ENCODE measurements around the gene ZMYND10. TPM values are rescaled to one million over a fixed set of nuclear protein-coding genes. Genes with fewer than 3 reads are reported as not detected.

ZMYND10 gene
- total RNA-seq, 2 donors from 2014 or later, result 0.26 to 0.31 TPM

GRCh38 chr3:50300681-50301254 is 44.8 kb downstream of the ZMYND10 start:
- TF ChIP-seq CTCF (IDR thresholded peaks at IDR 0.05), result no peak
- peaks cover 0 to 50% of the 10 kb centered on the region in 2 donors for H3K4me1 ChIP-seq
- DNase-seq (ENCODE audit: low spot score), result no peak
- H3K27me3 ChIP-seq, result no peaks in the 10 kb centered on the region
- H3K9me3 ChIP-seq, result no peaks in the 10 kb centered on the region
- H3K4me3 ChIP-seq, result peak overlapping the region in 1 of 2 donors; percentile 65
- H3K27ac ChIP-seq, result peak overlapping the region; percentile 89 to 90
- H3K36me3 ChIP-seq, result no peaks in the 10 kb centered on the region

DNA sequence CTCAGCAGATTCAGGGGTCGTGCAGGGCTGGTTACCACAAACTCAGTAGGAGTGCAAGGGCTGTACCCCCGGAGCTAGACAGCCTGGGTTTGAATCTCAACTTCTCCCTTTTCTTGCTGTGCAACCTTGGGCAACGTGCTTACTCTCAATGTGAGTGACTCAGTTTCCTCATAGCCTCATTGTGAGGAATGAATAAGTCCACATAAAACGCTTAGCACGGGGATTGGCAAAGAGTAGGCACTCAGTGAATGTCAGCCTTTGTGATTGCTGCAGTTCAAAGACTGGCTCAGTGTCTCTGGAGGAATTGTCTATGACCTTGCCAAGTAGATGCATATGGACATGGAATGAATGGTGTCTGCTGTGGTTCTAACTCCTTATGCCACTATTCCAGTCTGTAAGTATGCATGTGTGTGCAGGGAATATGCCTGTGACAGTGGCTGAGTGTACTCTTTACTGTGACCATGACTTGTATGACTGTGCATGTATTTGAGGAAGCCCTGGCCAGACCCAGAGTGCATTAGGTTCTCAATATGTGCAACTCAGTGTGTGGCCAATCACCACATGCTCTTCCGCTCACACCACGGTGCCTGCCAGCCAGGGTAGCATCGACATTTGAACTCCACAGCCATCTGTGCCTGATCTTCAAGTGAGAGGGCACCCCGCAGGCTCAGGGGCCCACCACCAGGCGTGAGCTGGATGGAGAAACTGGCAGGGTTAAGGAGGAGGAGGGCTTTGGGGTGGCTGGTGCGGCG is 45.4 kb downstream of the ZMYND10 start:
- peaks cover 0 to 50% of the 10 kb centered on the region in 2 donors for H3K4me1 ChIP-seq

GRCh38 chr3:50299638-50299928 is 45.9 kb downstream of the ZMYND10 start:
- peaks cover 0 to 50% of the 10 kb centered on the region in 2 donors for H3K4me1 ChIP-seq
- H3K9me3 ChIP-seq, result no peaks in the 10 kb centered on the region
- peak overlapping the region; percentile 35 to 65 for H3K4me3 ChIP-seq
- H3K36me3 ChIP-seq, result no peaks in the 10 kb centered on the region
- H3K27me3 ChIP-seq, result no peaks in the 10 kb centered on the region
- peak overlapping the region; percentile 89 to 90 for H3K27ac ChIP-seq
- DNase-seq (ENCODE audit: low spot score), result no peak
- no peak for TF ChIP-seq CTCF (IDR thresholded peaks at IDR 0.05)

More for the DNA sequence above, 45.4 kb downstream of the ZMYND10 start:
- TF ChIP-seq CTCF (IDR thresholded peaks at IDR 0.05), result no peak
- no peak for DNase-seq (ENCODE audit: low spot score)
- H3K36me3 ChIP-seq, result no peaks in the 10 kb centered on the region
- no peaks in the 10 kb centered on the region for H3K27me3 ChIP-seq
- no peaks in the 10 kb centered on the region for H3K9me3 ChIP-seq
- H3K4me3 ChIP-seq, result peak overlapping the region; percentile 35 to 65
- peak overlapping the region; percentile 89 to 90 for H3K27ac ChIP-seq

DNA sequence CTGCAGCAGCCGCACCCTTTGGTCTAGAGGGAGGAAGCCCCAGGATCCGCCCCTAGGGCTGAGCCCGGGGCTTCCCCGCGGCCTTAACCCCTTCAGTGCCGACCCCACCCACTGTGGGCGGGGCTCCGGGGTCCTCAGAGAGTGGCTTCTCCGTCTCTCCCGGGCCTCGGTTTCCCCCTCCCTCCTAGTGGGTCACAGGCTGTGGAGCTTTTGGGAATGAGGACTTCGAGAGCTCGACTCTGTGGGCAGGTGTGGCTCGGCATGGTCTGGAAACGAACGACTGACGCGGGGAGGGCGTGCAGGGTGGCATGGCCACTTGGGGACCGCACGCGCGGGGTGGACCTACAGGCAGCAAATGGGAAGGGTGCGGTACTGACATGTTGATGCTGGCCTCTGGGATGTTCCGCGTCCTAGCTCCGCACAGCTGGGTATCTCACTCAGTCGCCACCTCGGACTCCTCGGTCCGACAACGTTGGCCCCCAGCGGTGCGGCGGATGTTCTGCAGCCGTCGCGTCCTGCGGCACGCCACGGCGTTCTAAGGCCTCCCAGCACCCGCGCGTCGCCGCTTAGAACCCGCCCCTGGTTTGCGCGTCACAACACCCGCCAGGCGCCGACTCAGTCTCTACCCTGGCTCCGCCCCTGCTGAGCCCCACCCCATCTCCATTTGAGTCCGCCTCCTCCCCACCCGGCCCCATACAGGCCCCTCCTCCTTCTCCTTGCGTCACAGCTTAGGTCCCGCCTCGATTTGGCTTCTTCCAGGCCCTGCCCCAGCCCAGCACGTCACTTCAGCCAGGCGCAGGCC is 46.5 kb downstream of the ZMYND10 start, which contains the start of the genes HYAL3 and NAA80:
TSS of gene HYAL3 (minus strand) at position 570 of the 802 bp plus-strand sequence. CDS start 3,803 bp downstream, outside the sequence.
TSS of gene NAA80 (minus strand) at position 570 of the 802 bp plus-strand sequence. CDS start 1,942 bp downstream, outside the sequence.
- H3K9me3 ChIP-seq, result no peaks in the 10 kb centered on the region
- peaks cover 0 to 50% of the 10 kb centered on the region in 2 donors for H3K4me1 ChIP-seq
- H3K4me3 ChIP-seq, result peak within 1 kb of the TSS; percentile 39 to 65
- peak within 1 kb of the TSS; percentile 89 to 90 for H3K27ac ChIP-seq
- H3K36me3 ChIP-seq, result no peaks in the 10 kb centered on the region
- no peaks in the 10 kb centered on the region for H3K27me3 ChIP-seq
- peak in 1 of 2 donors; percentile 41 for TF ChIP-seq CTCF (IDR thresholded peaks at IDR 0.05)
- DNase-seq (ENCODE audit: low spot score), result peak; percentile 100

DNA sequence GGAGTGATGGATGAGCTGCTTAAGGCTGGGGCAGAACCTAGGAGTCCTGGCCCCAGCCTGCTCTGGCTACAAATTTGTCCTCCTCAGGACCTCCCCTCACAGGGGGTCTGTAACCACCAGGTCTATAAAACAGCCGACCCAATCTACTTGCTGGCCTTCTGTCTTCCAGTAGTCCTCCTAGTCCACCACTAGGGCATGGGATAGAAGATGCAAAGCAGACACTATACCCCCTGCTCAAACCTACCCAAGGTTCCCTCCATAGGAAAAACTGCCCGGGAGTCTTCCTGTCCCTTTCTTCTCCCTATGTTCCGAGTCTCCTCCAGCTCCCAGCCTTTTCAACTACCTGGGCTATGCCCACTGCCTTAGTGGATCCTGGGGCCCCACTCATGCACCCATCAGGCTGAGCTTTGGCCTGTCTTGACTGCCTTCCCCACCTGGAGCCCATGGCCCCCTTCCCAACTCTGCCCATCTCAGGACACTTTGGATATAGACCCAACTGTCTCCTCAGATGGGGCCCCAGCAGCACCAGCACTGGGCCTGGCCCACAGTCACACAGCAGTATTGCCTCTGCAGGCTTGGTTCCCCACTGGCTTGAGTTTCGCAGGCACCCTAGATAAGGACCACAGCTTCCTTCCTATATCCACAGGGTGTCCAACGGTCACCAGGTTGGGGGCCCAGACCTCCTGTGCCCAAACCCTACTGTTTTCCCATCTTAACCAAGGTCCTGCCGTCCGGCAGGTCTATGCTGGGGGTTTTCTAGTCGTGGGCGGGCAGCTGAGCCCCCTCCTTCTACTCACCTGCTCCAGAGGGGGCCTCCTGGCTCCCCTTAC is 47.4 kb downstream of the ZMYND10 start:
- no peak for DNase-seq (ENCODE audit: low spot score)
- Histone ChIP-seq H3K36me3 (no peaks in the 10 kb centered on the region), H3K27me3 (no peaks in the 10 kb centered on the region), H3K4me3 (peak overlapping the region; percentile 39 to 65), H3K27ac (peak overlapping the region; percentile 86 to 89), H3K4me1 (peaks cover 0 to 46% of the 10 kb centered on the region in 2 donors), H3K9me3 (no peaks in the 10 kb centered on the region)
- TF ChIP-seq CTCF (IDR thresholded peaks at IDR 0.05), result no peak
